HepG2 (cell line): ENCODE measurements around the gene BICDL1. TPM values are rescaled to one million over a fixed set of nuclear protein-coding genes. Genes with fewer than 3 reads are reported as not detected.

Experiments used
- ATAC-seq: fragments of 200-7000 bp; cut with Tn5 transposase; 3 replicates; pipeline ENCODE4 v1.9.1; 2020; ENCODE audit warnings: mild to moderate bottlenecking, moderate library complexity
- BruUV-seq: library from RNA; stranded (reverse); fragments of 400-500 nt; replicated peaks from 2 replicates; lab custom pipeline; 2021; lab: Mats Ljungman, UMichigan
- CTCF ChIA-PET: fragments of 300-600 bp; formaldehyde crosslinking; extraction: SDS; loops from one replicate; lab custom pipeline; 2021; ENCODE audit warnings: low total read pairs, inconsistent platforms, low intra/inter-chr PET ratio; lab: Yijun Ruan, JAX
- POLR2A ChIA-PET: fragments of 350-600 bp; sonication (Branson Sonifier 250); formaldehyde crosslinking; loops from one replicate; lab custom pipeline; 2020; ENCODE audit warnings: antibody characterized with exemption, inconsistent platforms; lab: Yijun Ruan, JAX
- DNase-seq: peaks from one replicate; pipeline ENCODE4 v3.0.0-alpha.2; 2015; ENCODE audit warnings: low spot score
- FAIRE-seq: peaks from 3 replicates; lab custom pipeline; 2011; peaks lifted over from hg19 to GRCh38; lab: Jason Lieb, UNC
- H2AFZ ChIP-seq: one replicate; pipeline ENCODE4 v1.6.1; 2011; ENCODE audit warnings: low read length, inconsistent platforms
- H3K27ac ChIP-seq: fragments of 300-600 bp; 3 replicates; pipeline ENCODE4 v1.8.0; 2011; ENCODE audit warnings: mixed run types, mild to moderate bottlenecking, mixed read lengths, low read length, inconsistent platforms; ENCODE audit not compliant: insufficient read depth; ENCODE audit errors: extremely low read length
- H3K27me3 ChIP-seq, 2 experiments: fragments of 200-600 bp in 1 of 2; 2 replicates in 1 of 2; 3 replicates in 1 of 2; pipeline versions ENCODE4 v1.6.0 to v1.8.0; 2011; ENCODE audit warnings: low read length in 2 of 2, mild to moderate bottlenecking in 2 of 2, moderate library complexity in 2 of 2, inconsistent platforms in 1 of 2; ENCODE audit not compliant: insufficient read depth in 2 of 2, control insufficient read depth in 1 of 2
- H3K36me3 ChIP-seq, 2 experiments: fragments of 200-600 bp in 1 of 2; replicated peaks in 1 of 2; 2 replicates in 1 of 2; 3 replicates in 1 of 2; pipeline versions ENCODE4 v1.5.1 to v1.8.0; 2011; ENCODE audit warnings: low read length in 2 of 2, inconsistent platforms in 1 of 2; ENCODE audit not compliant: insufficient read depth in 2 of 2, control insufficient read depth in 1 of 2
- H3K4me1 ChIP-seq: 2 replicates; pipeline ENCODE4 v1.5.1; 2012; ENCODE audit warnings: low read length, inconsistent platforms; ENCODE audit not compliant: insufficient read depth
- H3K4me2 ChIP-seq: 2 replicates; pipeline ENCODE4 v1.6.0; 2011; ENCODE audit warnings: low read depth, low read length, inconsistent platforms
- H3K4me3 ChIP-seq, 3 experiments: fragments of 200-600 bp in 1 of 3; sonication (generic), shearing (Covaris generic) in 1 of 3; replicated peaks in 1 of 3; 2 replicates each; pipeline ENCODE4 v1.5.1; 2011 to 2016; ENCODE audit warnings: low read length in 3 of 3, inconsistent platforms in 2 of 3, low read depth in 2 of 3, mild to moderate bottlenecking in 2 of 3, control low read depth in 1 of 3, mixed read lengths in 1 of 3; ENCODE audit not compliant: insufficient read depth in 1 of 3
- H3K79me2 ChIP-seq: one replicate; pipeline ENCODE4 v1.6.1; 2011; ENCODE audit warnings: low read length, inconsistent platforms; ENCODE audit not compliant: insufficient read depth
- H3K9ac ChIP-seq: 2 replicates; pipeline ENCODE4 v1.6.0; 2011; ENCODE audit warnings: mild to moderate bottlenecking, low read depth, low read length, inconsistent platforms; ENCODE audit not compliant: insufficient read depth
- H3K9me3 ChIP-seq: 2 replicates; pipeline ENCODE4 v1.5.1; 2012; ENCODE audit warnings: mild to moderate bottlenecking, low read length
- H4K20me1 ChIP-seq: 2 replicates; pipeline ENCODE4 v1.6.0; 2011; ENCODE audit warnings: inconsistent platforms, mild to moderate bottlenecking, low read length, moderate library complexity; ENCODE audit not compliant: insufficient read depth
- REST ChIP-seq, 2 experiments: IDR thresholded peaks; 2 replicates each; pipeline ENCODE4 v1.6.1; 2011 to 2012; ENCODE audit warnings: low read length in 2 of 2, borderline replicate concordance in 1 of 2, low read depth in 1 of 2, mild to moderate bottlenecking in 1 of 2, moderate library complexity in 1 of 2
- TCF12 ChIP-seq, 2 experiments: fragments of 450-650 bp in 1 of 2; sonication (generic) in 1 of 2; formaldehyde crosslinking in 1 of 2; IDR thresholded peaks; 2 replicates each; pipeline versions ENCODE4 v1.6.1 to v1.8.0; 2017 to 2022; ENCODE audit warnings: antibody characterized with exemption in 1 of 2, mild to moderate bottlenecking in 1 of 2, missing genetic modification reagents in 1 of 2, moderate library complexity in 1 of 2
- ZBTB7B ChIP-seq: sonication (generic); formaldehyde crosslinking; IDR thresholded peaks from 2 replicates; pipeline ENCODE4 v1.4.0; 2020; ENCODE audit warnings: missing genetic modification reagents
- ZNF850 ChIP-seq: sonication (generic); formaldehyde crosslinking; conservative IDR thresholded peaks from 2 replicates; pipeline ENCODE4 v1.9.0; 2021; ENCODE audit warnings: mild to moderate bottlenecking, missing genetic modification reagents
- WGBS: methylation state at CpG from one replicate; pipeline ENCODE4 v1.1.6; 2017; ENCODE audit warnings: low lambda C conversion rate; 5-methylcytosine and 5-hydroxymethylcytosine counted together
- in situ Hi-C: cut with HindIII; loops from 2 replicates; pipeline ENCODE4 v1.10.0; 2017; ENCODE audit warnings: low pct_unique_long_range_greater_than_20kb; ENCODE audit not compliant: extremely low pct_ligation_motif_present
- intact Hi-C: fragments of 100-400 bp; cut with micrococcal nuclease; formaldehyde crosslinking; loops from one replicate; pipeline ENCODE4 v1.10.0; 2022; ENCODE audit not compliant: unreplicated experiment
- polyA plus RNA-seq, 8 experiments: library from polyadenylated mRNA; depleted of rRNA in 3 of 8; stranded (reverse) in 7 of 8; unstranded in 1 of 8; fragments of >200 nt; fragmentation: Illumina TruSeq in 4 of 8; extraction: Trizol in 4 of 8; gene quantifications; 2 replicates each; pipeline versions ENCODE4 v1.2.1 to v1.2.3, GENCODE V29; 2011 to 2016; ENCODE audit warnings: low read depth in 4 of 8, missing spikeins in 1 of 8, mixed read lengths in 1 of 8; ENCODE audit not compliant: insufficient read depth in 1 of 8
- total RNA-seq, 5 experiments: library from RNA; depleted of rRNA; stranded (reverse); fragments of >200 nt; fragmentation: Illumina TruSeq; extraction: Trizol; gene quantifications; 2 replicates each; pipeline ENCODE4 v1.2.3, GENCODE V29; 2016; ENCODE audit warnings: low read depth in 1 of 5

BICDL1 gene
- total and polyA plus RNA-seq, 2 of the 13 experiments (the other 11 are each of a cell fraction or from before 2014, with no cell fraction given), result 3.6 to 9.7 TPM

DNA sequence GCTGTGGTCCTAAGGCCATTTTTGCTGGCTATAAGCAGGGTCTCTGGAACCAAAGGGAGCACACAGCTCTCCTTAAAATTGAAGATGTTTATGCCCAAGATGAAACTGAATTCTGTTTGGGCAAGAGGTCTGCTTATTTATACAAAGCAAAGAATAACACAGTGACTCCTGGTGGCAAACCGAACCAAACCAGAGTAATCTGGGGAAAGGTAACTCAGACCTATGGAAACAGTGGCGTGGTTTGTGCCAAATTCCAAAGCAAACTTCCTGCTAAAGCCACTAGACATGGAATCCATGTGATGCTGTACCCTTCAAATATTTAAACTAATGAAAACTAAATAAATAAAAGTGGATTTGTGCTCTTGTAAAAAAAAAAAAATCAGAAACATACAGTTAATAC lies 29.6 kb upstream of the BICDL1 start (continued):
- TF ChIP-seq REST (IDR thresholded peaks at IDR 0.05; ENCODE audit: borderline replicate concordance in 1 of 2, low read depth in 1 of 2, low read length in 2 of 2), result no peak
- TF ChIP-seq ZNF850 (CRISPR knock-in tag), result no peak
- no peak for TF ChIP-seq ZBTB7B

- WGBS, result 50% methylated on average over 6 of the region's 6 CpGs
- ATAC-seq (no peak), FAIRE-seq (no peak), DNase-seq (no peak)
- POLR2A ChIA-PET, result no interaction called here
- Histone ChIP-seq H3K36me3 (no peaks in the 10 kb centered on the region), H4K20me1 (no peaks in the 10 kb centered on the region), H3K27me3 (peaks cover 0 to 10% of the 10 kb centered on the region in 2 experiments; a peak in 3 of 5 replicates), H3K4me1 (no peaks in the 10 kb centered on the region), H3K4me2 (no peak overlapping the region), H3K4me3 (no peak overlapping the region), H3K9me3 (no peaks in the 10 kb centered on the region), H3K27ac (no peak overlapping the region), H2AFZ (no peak overlapping the region), H3K79me2 (no peaks in the 10 kb centered on the region), H3K9ac (no peak overlapping the region)
- CTCF ChIA-PET, result no interaction called here
- no TSS peak for BruUV-seq
- intact Hi-C loops (no loop called here), in situ Hi-C loops (no loop called here)
- no peak for TF ChIP-seq TCF12 (IDR thresholded peaks at IDR 0.05)
- no peak for TF ChIP-seq TCF12 (CRISPR knock-in tag; IDR thresholded peaks at IDR 0.05)
Observed at GRCh38 chr12:119964123-119964522, 24.9 kb upstream of the BICDL1 start.
